ENCODE measurements around the gene MACROD2. TPM values are rescaled to one million over a fixed set of nuclear protein-coding genes. Genes with fewer than 3 reads are reported as not detected.

The MACROD2 gene
- total and polyA plus RNA-seq, 8 donors, result 0.78 to 31.3 (median 10.9) TPM; not detected in 1

GRCh38 chr20:15865553-15865952, 1870.2 kb downstream of the MACROD2 start:
- peaks cover 0 to 4% (median 0%) of the 10 kb centered on the region in 4 donors for H3K9me3 ChIP-seq
- intact Hi-C loops (cut with DNase I; ENCODE audit: low total_unique reads), result no loop called here
- WGBS, 5 donors, result 76 to 95% (median 85%) methylated on average over 2 of the region's 2 CpGs
- H3K4me1 ChIP-seq, result peaks cover 0 to 5% (median 0%) of the 10 kb centered on the region in 4 donors
- no peak overlapping the region for H3K27ac ChIP-seq
- no peak overlapping the region for H3K4me3 ChIP-seq
- TF ChIP-seq POLR2AphosphoS5 (IDR thresholded peaks at IDR 0.05) (no peak), POLR2A (IDR thresholded peaks at IDR 0.05) (no peak), EP300 (IDR thresholded peaks at IDR 0.05) (no peak)
- no peaks in the 10 kb centered on the region for H3K36me3 ChIP-seq
- no peaks in the 10 kb centered on the region for H3K27me3 ChIP-seq
- DNase-seq, result no peak

DNA sequence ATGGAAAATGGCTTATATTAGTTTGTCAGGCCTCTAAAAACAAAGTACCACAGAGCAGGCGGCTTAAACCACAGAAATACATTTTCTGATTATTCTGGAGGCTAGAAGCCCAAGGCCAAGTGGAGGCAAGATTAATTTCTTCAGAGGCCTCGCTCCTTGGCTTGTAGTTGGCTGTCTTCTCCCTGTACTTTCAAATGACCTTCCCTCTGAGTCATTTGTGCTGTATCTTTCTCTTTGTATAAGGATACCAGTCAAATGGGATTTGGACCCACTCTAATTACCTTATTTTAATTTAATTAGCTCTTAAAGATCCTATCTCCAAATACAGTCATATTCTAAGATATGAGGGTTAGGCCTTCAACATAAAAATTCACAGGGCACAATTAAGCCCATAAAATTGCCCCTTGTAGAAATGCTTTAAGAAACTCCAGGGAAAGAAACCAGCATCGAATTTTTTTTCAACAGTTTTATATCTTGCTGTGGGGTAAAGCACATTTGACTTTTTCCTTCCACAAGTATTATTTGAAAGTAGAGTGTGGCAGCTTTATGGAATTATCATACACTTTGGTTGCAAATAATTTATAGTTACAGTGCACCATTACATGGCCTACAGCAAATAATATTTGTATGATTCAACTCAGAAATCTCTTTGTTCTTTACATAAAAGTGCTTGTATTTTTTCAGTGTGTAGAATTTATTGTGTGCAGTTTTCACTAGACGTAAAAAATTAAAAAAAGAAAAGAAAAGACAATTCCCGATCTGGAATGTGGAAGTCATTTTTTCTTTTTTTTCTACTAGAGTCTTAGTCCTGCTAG, 1871.8 kb downstream of the MACROD2 start:
- Histone ChIP-seq H3K4me3 (no peak overlapping the region), H3K27ac (no peak overlapping the region), H3K36me3 (no peaks in the 10 kb centered on the region), H3K4me1 (peaks cover 0 to 2% (median 0%) of the 10 kb centered on the region in 4 donors), H3K9me3 (peaks cover 0 to 4% (median 0%) of the 10 kb centered on the region in 4 donors), H3K27me3 (no peaks in the 10 kb centered on the region)
- intact Hi-C loops (cut with DNase I; ENCODE audit: low total_unique reads), result no loop called here
- 82 to 94% (median 88%) methylated on average over 5 of the region's 5 CpGs for WGBS, 5 donors
- TF ChIP-seq EP300 (IDR thresholded peaks at IDR 0.05) (no peak), POLR2A (IDR thresholded peaks at IDR 0.05) (no peak), POLR2AphosphoS5 (IDR thresholded peaks at IDR 0.05) (no peak), CTCF (IDR thresholded peaks at IDR 0.05) (no peak)
- no peak for DNase-seq

- TF ChIP-seq POLR2A (IDR thresholded peaks at IDR 0.05) (no peak), POLR2AphosphoS5 (IDR thresholded peaks at IDR 0.05) (no peak), EP300 (IDR thresholded peaks at IDR 0.05) (no peak), CTCF (IDR thresholded peaks at IDR 0.05) (no peak)
- Histone ChIP-seq H3K27me3 (no peaks in the 10 kb centered on the region), H3K4me3 (no peak overlapping the region), H3K27ac (no peak overlapping the region), H3K36me3 (no peaks in the 10 kb centered on the region), H3K4me1 (no peaks in the 10 kb centered on the region), H3K9me3 (peaks cover 0 to 4% (median 0%) of the 10 kb centered on the region in 4 donors)
- WGBS, 5 donors, result 89 to 96% (median 94%) methylated on average over 4 of the region's 4 CpGs
- intact Hi-C loops (cut with DNase I; ENCODE audit: low total_unique reads), result no loop called here
- DNase-seq, result no peak
Observed at GRCh38 chr20:15867899-15868298, 1872.6 kb downstream of the MACROD2 start.

DNA sequence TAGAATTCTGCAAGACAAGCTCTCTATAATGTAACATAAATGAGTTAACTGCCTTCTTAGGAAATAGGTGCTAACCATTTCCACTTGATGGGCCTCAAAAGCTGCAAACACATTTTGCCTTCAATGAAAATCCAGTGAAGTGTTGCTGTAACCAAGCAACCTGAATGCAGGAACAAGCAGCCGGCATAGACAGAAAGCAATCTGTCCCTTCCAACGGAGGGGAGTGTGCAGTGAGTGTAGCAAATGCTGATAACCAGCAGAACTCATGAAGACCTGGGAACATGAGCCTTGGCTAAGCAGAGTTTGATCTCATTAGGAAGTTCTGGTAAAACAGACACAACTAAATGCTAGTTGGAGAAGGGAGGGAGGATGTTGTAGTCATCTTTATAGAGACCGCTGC, 1880.1 kb downstream of the MACROD2 start:
- Histone ChIP-seq H3K4me3 (no peak overlapping the region), H3K4me1 (no peaks in the 10 kb centered on the region), H3K36me3 (no peaks in the 10 kb centered on the region), H3K9me3 (peaks cover 0 to 6% (median under 1%) of the 10 kb centered on the region in 4 donors), H3K27me3 (no peaks in the 10 kb centered on the region), H3K27ac (no peak overlapping the region)
- DNase-seq, result peak in 1 of 2 donors; percentile 63
- intact Hi-C loops (cut with DNase I; ENCODE audit: low total_unique reads), result no loop called here
- TF ChIP-seq POLR2A (IDR thresholded peaks at IDR 0.05) (no peak), POLR2AphosphoS5 (IDR thresholded peaks at IDR 0.05) (no peak), CTCF (IDR thresholded peaks at IDR 0.05) (no peak), EP300 (IDR thresholded peaks at IDR 0.05) (no peak)
- 61 to 82% (median 65%) methylated on average over 3 of the region's 3 CpGs for WGBS, 5 donors

DNA sequence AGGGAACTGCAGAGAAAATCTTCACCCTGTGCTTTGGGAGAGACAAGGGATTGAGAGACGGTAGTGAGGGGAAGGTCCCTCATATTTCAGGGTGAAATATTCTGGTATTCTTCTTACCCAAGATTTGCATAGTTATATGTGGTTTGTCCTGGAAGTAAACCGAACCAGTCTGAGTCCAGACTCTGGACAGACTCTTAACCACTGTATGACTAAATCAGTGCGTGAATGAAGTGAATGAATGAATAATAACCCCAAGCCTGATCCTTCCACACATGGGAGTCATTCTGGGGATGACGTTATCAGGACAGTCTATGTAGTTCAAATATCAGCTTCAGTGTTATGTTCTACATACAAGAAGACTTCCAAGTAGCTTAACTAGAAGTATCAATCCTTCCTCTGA, 1887.2 kb downstream of the MACROD2 start:
- Histone ChIP-seq H3K4me3 (no peak overlapping the region), H3K27me3 (no peaks in the 10 kb centered on the region), H3K27ac (no peak overlapping the region), H3K4me1 (no peaks in the 10 kb centered on the region), H3K9me3 (peaks cover 0 to 28% (median 7%) of the 10 kb centered on the region in 4 donors), H3K36me3 (no peaks in the 10 kb centered on the region)
- intact Hi-C loops (cut with DNase I; ENCODE audit: low total_unique reads), result no loop called here
- no peak for TF ChIP-seq CTCF (IDR thresholded peaks at IDR 0.05)
- TF ChIP-seq EP300 (IDR thresholded peaks at IDR 0.05), result no peak
- no peak for TF ChIP-seq POLR2AphosphoS5 (IDR thresholded peaks at IDR 0.05)
- no peak for TF ChIP-seq POLR2A (IDR thresholded peaks at IDR 0.05)
- no peak for DNase-seq
- WGBS, 5 donors, result 72 to 88% (median 85%) methylated on average over 4 of the region's 4 CpGs
